ENCODE results near the gene LUC7L2. TPM values are rescaled to one million over a fixed set of nuclear protein-coding genes. Genes with fewer than 3 reads are reported as not detected.
"Not testable (repeated sequence)": the region's sequence is repeated elsewhere in the genome, so short reads cannot be mapped to it uniquely, and the experiment has no call there.

LUC7L2 gene
- total and polyA plus RNA-seq, 4 donors = 16.2 to 38.9 (median 22.9) TPM

- WGBS = 98% methylated on average over 1 of the region's 1 CpG
- H3K9ac ChIP-seq (ENCODE audit: low read depth in 1 of 2, low read length in 2 of 2) = no peak overlapping the region
- no peak overlapping the region for H3K27ac ChIP-seq (ENCODE audit: low read depth in 1 of 2, low read length in 2 of 2)
- H3K9me3 ChIP-seq (ENCODE audit: control insufficient read depth in 4 of 4, low read length in 3 of 4) = no peaks in the 10 kb centered on the region
- H3K27me3 ChIP-seq (ENCODE audit: control insufficient read depth in 4 of 4, insufficient read depth in 4 of 4, low read length in 3 of 4) = no peaks in the 10 kb centered on the region
- peaks cover 0 to 8% (median 2%) of the 10 kb centered on the region in 4 donors for H3K4me1 ChIP-seq (ENCODE audit: control insufficient read depth in 4 of 4, insufficient read depth in 4 of 4, low read length in 3 of 4)
- no peak overlapping the region for H3K4me3 ChIP-seq (ENCODE audit: low read depth in 1 of 3, low read length in 3 of 3)
- TF ChIP-seq HNF4A (conservative IDR thresholded peaks at IDR 0.05) (peak; percentile 16 to 28), RAD21 (IDR thresholded peaks at IDR 0.05) (no peak), ATF3 (IDR thresholded peaks at IDR 0.05) (no peak)
- peaks cover 0 to 12% (median 3%) of the 10 kb centered on the region in 4 donors for H3K36me3 ChIP-seq (ENCODE audit: control insufficient read depth in 4 of 4, insufficient read depth in 3 of 4, low read depth in 1 of 4, low read length in 3 of 4)
- DNase-seq (ENCODE audit: low spot score) = no peak
Observed at GRCh38 chr7:139355320-139355719, 4.4 kb upstream of the LUC7L2 start.

DNA sequence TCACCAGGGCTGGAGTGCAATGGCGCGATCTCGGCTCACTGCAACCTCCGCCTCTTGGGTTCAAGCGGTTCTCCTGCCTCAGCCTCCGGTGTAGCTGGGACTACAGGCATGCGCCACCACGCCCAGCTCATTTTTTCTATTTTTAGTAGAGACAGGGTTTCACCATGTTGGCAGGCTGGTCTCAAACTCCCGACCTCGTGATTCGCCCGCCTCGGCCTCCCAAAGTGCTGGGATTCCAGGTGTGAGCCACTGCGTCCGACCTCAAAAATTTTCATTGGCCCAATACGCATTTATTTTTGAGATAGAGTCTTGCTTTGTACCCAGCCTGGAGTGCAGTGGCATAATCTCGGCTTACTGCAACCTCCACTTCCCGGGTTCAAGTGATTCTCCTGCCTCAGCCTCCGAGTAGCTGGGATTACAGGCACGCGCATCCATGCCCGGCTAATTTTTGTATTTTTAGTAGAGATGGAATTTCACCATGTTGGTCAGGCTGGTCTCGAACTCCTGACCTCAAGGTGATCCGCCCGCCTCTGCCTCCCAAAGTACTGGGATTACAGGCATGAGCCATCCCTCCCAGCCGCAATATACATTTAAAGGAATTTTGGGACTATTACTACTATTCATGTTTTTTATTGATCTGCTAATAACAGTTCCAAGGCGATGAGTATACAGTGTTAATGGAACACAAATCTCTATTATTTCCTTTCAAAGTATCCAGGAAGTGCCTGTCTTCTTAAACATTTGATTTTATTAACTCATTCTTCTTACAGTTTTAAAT lies 1.8 kb upstream of the LUC7L2 start:
- WGBS = 95% methylated on average over 27 of the region's 27 CpGs
- peak overlapping the region in 1 of 2 donors; percentile 100 for H3K27ac ChIP-seq (ENCODE audit: low read depth in 1 of 2, low read length in 2 of 2)
- not testable (repeated sequence) for H3K9me3 ChIP-seq (ENCODE audit: control insufficient read depth in 4 of 4, low read length in 3 of 4); H3K36me3 ChIP-seq (ENCODE audit: control insufficient read depth in 4 of 4, insufficient read depth in 3 of 4, low read depth in 1 of 4, low read length in 3 of 4); H3K27me3 ChIP-seq (ENCODE audit: control insufficient read depth in 4 of 4, insufficient read depth in 4 of 4, low read length in 3 of 4); H3K4me3 ChIP-seq (ENCODE audit: low read depth in 1 of 3, low read length in 3 of 3); DNase-seq (ENCODE audit: low spot score)
- peak overlapping the region in 1 of 2 donors; percentile 95 for H3K9ac ChIP-seq (ENCODE audit: low read depth in 1 of 2, low read length in 2 of 2)
- H3K4me1 ChIP-seq (ENCODE audit: control insufficient read depth in 4 of 4, insufficient read depth in 4 of 4, low read length in 3 of 4) = peaks cover 7 to 29% (median 18%) of the 10 kb centered on the region in 4 donors

- Histone ChIP-seq H3K4me1 (ENCODE audit: control insufficient read depth in 4 of 4, insufficient read depth in 4 of 4, low read length in 3 of 4) (peaks cover 8 to 32% (median 19%) of the 10 kb centered on the region in 4 donors), H3K27me3 (ENCODE audit: control insufficient read depth in 4 of 4, insufficient read depth in 4 of 4, low read length in 3 of 4) (no peaks in the 10 kb centered on the region), H3K36me3 (ENCODE audit: control insufficient read depth in 4 of 4, insufficient read depth in 3 of 4, low read depth in 1 of 4, low read length in 3 of 4) (peaks cover 0 to 6% (median 0%) of the 10 kb centered on the region in 4 donors), H3K27ac (ENCODE audit: low read depth in 1 of 2, low read length in 2 of 2) (peak overlapping the region; percentile 97 to 100), H3K9me3 (ENCODE audit: control insufficient read depth in 4 of 4, low read length in 3 of 4) (no peaks in the 10 kb centered on the region), H3K4me3 (ENCODE audit: low read depth in 1 of 3, low read length in 3 of 3) (peak overlapping the region; percentile 94 to 98 (median 96)), H3K9ac (ENCODE audit: low read depth in 1 of 2, low read length in 2 of 2) (peak overlapping the region; percentile 70 to 95)
- no peak for DNase-seq (ENCODE audit: low spot score)
- 4% methylated on average over 39 of the region's 39 CpGs for WGBS
- TF ChIP-seq REST (IDR thresholded peaks at IDR 0.05) = no peak
- TF ChIP-seq TAF1 (conservative IDR thresholded peaks at IDR 0.05) = no peak
- TF ChIP-seq YY1 (IDR thresholded peaks at IDR 0.05) = no peak
- peak in 1 of 2 donors; percentile 29 for TF ChIP-seq RXRA (IDR thresholded peaks at IDR 0.05)
- TF ChIP-seq FOXA2 (IDR thresholded peaks at IDR 0.05) = no peak
Observed at GRCh38 chr7:139358541-139359365, 941 bp upstream of the LUC7L2 start.

Data from liver (tissue), 9 donors.